WTC11 (cell line): ENCODE measurements around the gene PYGB. TPM values are rescaled to one million over a fixed set of nuclear protein-coding genes. Genes with fewer than 3 reads are reported as not detected.

ENCODE experiments used
- ATAC-seq: fragments of 200-7000 bp; cut with Tn5 transposase; 2 replicates; pipeline ENCODE4 v1.10.0; 2021; ENCODE audit warnings: mild to moderate bottlenecking, moderate library complexity
- CTCF ChIA-PET: fragments of 300-600 bp; sonication (Branson Sonifier 250); formaldehyde crosslinking; loops from one replicate; lab custom pipeline; 2021; ENCODE audit warnings: antibody characterized with exemption; lab: Charles Lee
- POLR2A ChIA-PET: fragments of 350-600 bp; sonication (Branson Sonifier 250); formaldehyde crosslinking; loops from one replicate; lab custom pipeline; 2021; ENCODE audit warnings: antibody characterized with exemption; lab: Charles Lee
- DNase-seq: peaks from one replicate; pipeline ENCODE4 v3.0.0; 2021; ENCODE audit warnings: low spot score
- H3K27ac Mint-ChIP-seq: 2 replicates; pipeline ENCODE4 v1.8.0; 2021; ENCODE audit warnings: mixed read lengths
- H3K27me3 Mint-ChIP-seq: 2 replicates; pipeline ENCODE4 v1.8.0; 2021; ENCODE audit warnings: low read depth, mild to moderate bottlenecking, moderate library complexity, mixed read lengths
- H3K36me3 Mint-ChIP-seq: 2 replicates; pipeline ENCODE4 v1.8.0; 2021; ENCODE audit warnings: mixed read lengths
- H3K4me1 Mint-ChIP-seq: 2 replicates; pipeline ENCODE4 v1.8.0; 2022; ENCODE audit warnings: mixed read lengths
- H3K4me3 Mint-ChIP-seq: 2 replicates; pipeline ENCODE4 v1.8.0; 2021; ENCODE audit warnings: mild to moderate bottlenecking, moderate library complexity, mixed read lengths
- H3K9me3 Mint-ChIP-seq: 2 replicates; pipeline ENCODE4 v1.8.0; 2021; ENCODE audit warnings: mixed read lengths
- CREB1 ChIP-seq: sonication (generic); formaldehyde crosslinking; IDR thresholded peaks from 2 replicates; pipeline ENCODE4 v1.8.0; 2023; ENCODE audit warnings: mild to moderate bottlenecking, missing genetic modification reagents
- CREM ChIP-seq: sonication (generic); formaldehyde crosslinking; IDR thresholded peaks from 2 replicates; pipeline ENCODE4 v1.8.1; 2022; ENCODE audit warnings: mild to moderate bottlenecking, missing genetic modification reagents, moderate library complexity
- ELF4 ChIP-seq: sonication (generic); formaldehyde crosslinking; IDR thresholded peaks from 2 replicates; pipeline ENCODE4 v1.8.1; 2022; ENCODE audit warnings: low read depth, mild to moderate bottlenecking, moderate library complexity, missing genetic modification reagents
- FOXJ3 ChIP-seq: sonication (generic); formaldehyde crosslinking; IDR thresholded peaks from 2 replicates; pipeline ENCODE4 v1.9.0; 2021; ENCODE audit warnings: missing genetic modification reagents, mild to moderate bottlenecking, borderline replicate concordance
- RORB ChIP-seq: fragments of 250-450 bp; sonication (Bioruptor Pico); IDR thresholded peaks from 2 replicates; pipeline ENCODE4 v1.9.0; 2021; ENCODE audit warnings: mild to moderate bottlenecking
- SMAD4 ChIP-seq: sonication (generic); formaldehyde crosslinking; IDR thresholded peaks from 2 replicates; pipeline ENCODE4 v1.8.0; 2022; ENCODE audit warnings: mild to moderate bottlenecking, missing genetic modification reagents
- SOX15 ChIP-seq: fragments of 250-450 bp; sonication (Bioruptor Pico); IDR thresholded peaks from 2 replicates; pipeline ENCODE4 v1.9.0; 2021; ENCODE audit warnings: mild to moderate bottlenecking
- TCF7 ChIP-seq: sonication (generic); formaldehyde crosslinking; IDR thresholded peaks from 2 replicates; pipeline ENCODE4 v1.8.0; 2022; ENCODE audit warnings: mild to moderate bottlenecking, low read depth, missing genetic modification reagents, moderate library complexity
- ZNF232 ChIP-seq: sonication (generic); formaldehyde crosslinking; IDR thresholded peaks from 2 replicates; pipeline ENCODE4 v1.8.0; 2022; ENCODE audit warnings: mild to moderate bottlenecking, missing genetic modification reagents
- total RNA-seq: library from RNA; stranded (reverse); gene quantifications from 3 replicates; pipeline ENCODE4 v1.2.3, GENCODE V29; 2021
- TF ChIP-seq, protein P1 (sequence below): sonication (generic); formaldehyde crosslinking; IDR thresholded peaks from 2 replicates; pipeline ENCODE4 v1.8.0; 2022; ENCODE audit warnings: missing genetic modification reagents
- TF ChIP-seq, protein P2 (sequence below): fragments of 250-450 bp; sonication (Bioruptor Pico); IDR thresholded peaks from 2 replicates; pipeline ENCODE4 v1.8.0; 2021; ENCODE audit warnings: mild to moderate bottlenecking
- TF ChIP-seq, protein P3 (sequence below): sonication (generic); formaldehyde crosslinking; conservative IDR thresholded peaks from 2 replicates; pipeline ENCODE4 v1.8.1; 2022; ENCODE audit warnings: mild to moderate bottlenecking, missing genetic modification reagents
- TF ChIP-seq, protein P4 (sequence below): fragments of 250-450 bp; sonication (Bioruptor Pico); IDR thresholded peaks from 2 replicates; pipeline ENCODE4 v1.9.0; 2021; ENCODE audit warnings: mild to moderate bottlenecking
- TF ChIP-seq, protein P5 (sequence below): sonication (generic); formaldehyde crosslinking; IDR thresholded peaks from 2 replicates; pipeline ENCODE4 v1.8.1; 2023; ENCODE audit warnings: mild to moderate bottlenecking, missing genetic modification reagents, borderline replicate concordance

The PYGB gene
- total RNA-seq, 1 experiment from 2014 or later: 48.5 TPM

DNA sequence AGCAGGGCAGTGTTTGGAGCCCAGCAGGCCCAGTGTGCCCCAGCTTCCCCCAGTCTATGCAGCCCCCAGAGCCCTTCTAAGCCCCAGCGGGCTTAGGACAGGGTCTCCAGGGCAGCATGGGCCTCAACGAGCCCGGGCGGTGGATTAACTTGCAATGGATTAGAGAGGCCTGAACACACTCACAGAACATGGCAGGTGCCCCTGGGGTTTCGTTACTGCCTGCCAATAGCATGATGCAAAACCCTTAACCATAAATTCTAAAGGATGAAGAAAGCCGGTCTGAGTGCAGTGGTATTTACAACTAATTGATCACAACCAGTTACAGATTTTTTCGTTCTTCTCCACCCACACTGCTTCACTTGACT lies 33.5 kb upstream of the PYGB start (continued):
- TF ChIP-seq TCF7 (no peak), RORB (no peak)

DNA sequence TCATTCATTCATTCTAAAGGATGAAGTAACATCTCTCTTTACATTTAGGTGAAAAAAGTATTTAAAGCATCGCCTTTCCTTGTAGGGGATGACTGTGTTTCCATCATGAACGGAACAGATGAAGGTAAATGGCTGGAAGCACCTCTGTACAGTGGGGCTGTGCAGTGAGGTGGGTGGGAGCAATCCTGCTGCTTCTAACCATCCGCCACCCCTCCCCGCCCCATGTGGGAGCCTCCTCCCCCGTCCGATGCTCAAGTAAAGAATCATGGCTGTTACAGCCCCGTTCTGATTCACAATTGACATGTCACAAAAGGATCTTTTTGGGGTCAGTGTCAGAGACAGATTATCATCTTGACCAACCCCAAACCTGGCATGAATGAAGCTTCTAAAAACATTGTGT lies 33.1 kb upstream of the PYGB start:
- Mint-ChIP-seq H3K36me3 (peaks cover 19% of the 10 kb centered on the region), H3K27ac (no peak overlapping the region), H3K27me3 (no peaks in the 10 kb centered on the region), H3K4me3 (no peak overlapping the region), H3K9me3 (no peaks in the 10 kb centered on the region), H3K4me1 (no peaks in the 10 kb centered on the region)
- DNase-seq (no peak), ATAC-seq (no peak)
- CTCF ChIA-PET: no interaction called here
- TF ChIP-seq CREM (CRISPR knock-in tag): no peak
- TF ChIP-seq, protein P1, sequence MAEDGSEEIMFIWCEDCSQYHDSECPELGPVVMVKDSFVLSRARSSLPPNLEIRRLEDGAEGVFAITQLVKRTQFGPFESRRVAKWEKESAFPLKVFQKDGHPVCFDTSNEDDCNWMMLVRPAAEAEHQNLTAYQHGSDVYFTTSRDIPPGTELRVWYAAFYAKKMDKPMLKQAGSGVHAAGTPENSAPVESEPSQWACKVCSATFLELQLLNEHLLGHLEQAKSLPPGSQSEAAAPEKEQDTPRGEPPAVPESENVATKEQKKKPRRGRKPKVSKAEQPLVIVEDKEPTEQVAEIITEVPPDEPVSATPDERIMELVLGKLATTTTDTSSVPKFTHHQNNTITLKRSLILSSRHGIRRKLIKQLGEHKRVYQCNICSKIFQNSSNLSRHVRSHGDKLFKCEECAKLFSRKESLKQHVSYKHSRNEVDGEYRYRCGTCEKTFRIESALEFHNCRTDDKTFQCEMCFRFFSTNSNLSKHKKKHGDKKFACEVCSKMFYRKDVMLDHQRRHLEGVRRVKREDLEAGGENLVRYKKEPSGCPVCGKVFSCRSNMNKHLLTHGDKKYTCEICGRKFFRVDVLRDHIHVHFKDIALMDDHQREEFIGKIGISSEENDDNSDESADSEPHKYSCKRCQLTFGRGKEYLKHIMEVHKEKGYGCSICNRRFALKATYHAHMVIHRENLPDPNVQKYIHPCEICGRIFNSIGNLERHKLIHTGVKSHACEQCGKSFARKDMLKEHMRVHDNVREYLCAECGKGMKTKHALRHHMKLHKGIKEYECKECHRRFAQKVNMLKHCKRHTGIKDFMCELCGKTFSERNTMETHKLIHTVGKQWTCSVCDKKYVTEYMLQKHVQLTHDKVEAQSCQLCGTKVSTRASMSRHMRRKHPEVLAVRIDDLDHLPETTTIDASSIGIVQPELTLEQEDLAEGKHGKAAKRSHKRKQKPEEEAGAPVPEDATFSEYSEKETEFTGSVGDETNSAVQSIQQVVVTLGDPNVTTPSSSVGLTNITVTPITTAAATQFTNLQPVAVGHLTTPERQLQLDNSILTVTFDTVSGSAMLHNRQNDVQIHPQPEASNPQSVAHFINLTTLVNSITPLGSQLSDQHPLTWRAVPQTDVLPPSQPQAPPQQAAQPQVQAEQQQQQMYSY (CRISPR knock-in tag): no peak
- TF ChIP-seq TCF7: no peak
- TF ChIP-seq ELF4 (CRISPR knock-in tag): no peak
- no peak for TF ChIP-seq SMAD4 (CRISPR knock-in tag)
- TF ChIP-seq SOX15 (CRISPR knock-in tag): no peak
- TF ChIP-seq, protein P2, sequence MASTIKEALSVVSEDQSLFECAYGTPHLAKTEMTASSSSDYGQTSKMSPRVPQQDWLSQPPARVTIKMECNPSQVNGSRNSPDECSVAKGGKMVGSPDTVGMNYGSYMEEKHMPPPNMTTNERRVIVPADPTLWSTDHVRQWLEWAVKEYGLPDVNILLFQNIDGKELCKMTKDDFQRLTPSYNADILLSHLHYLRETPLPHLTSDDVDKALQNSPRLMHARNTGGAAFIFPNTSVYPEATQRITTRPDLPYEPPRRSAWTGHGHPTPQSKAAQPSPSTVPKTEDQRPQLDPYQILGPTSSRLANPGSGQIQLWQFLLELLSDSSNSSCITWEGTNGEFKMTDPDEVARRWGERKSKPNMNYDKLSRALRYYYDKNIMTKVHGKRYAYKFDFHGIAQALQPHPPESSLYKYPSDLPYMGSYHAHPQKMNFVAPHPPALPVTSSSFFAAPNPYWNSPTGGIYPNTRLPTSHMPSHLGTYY (CRISPR knock-in tag): no peak
- TF ChIP-seq, protein P3, sequence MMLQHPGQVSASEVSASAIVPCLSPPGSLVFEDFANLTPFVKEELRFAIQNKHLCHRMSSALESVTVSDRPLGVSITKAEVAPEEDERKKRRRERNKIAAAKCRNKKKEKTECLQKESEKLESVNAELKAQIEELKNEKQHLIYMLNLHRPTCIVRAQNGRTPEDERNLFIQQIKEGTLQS (CRISPR knock-in tag): no peak
- TF ChIP-seq, protein P4, sequence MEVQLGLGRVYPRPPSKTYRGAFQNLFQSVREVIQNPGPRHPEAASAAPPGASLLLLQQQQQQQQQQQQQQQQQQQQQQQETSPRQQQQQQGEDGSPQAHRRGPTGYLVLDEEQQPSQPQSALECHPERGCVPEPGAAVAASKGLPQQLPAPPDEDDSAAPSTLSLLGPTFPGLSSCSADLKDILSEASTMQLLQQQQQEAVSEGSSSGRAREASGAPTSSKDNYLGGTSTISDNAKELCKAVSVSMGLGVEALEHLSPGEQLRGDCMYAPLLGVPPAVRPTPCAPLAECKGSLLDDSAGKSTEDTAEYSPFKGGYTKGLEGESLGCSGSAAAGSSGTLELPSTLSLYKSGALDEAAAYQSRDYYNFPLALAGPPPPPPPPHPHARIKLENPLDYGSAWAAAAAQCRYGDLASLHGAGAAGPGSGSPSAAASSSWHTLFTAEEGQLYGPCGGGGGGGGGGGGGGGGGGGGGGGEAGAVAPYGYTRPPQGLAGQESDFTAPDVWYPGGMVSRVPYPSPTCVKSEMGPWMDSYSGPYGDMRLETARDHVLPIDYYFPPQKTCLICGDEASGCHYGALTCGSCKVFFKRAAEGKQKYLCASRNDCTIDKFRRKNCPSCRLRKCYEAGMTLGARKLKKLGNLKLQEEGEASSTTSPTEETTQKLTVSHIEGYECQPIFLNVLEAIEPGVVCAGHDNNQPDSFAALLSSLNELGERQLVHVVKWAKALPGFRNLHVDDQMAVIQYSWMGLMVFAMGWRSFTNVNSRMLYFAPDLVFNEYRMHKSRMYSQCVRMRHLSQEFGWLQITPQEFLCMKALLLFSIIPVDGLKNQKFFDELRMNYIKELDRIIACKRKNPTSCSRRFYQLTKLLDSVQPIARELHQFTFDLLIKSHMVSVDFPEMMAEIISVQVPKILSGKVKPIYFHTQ (CRISPR knock-in tag): no peak
- no peak for TF ChIP-seq CREB1 (CRISPR knock-in tag)
- TF ChIP-seq, protein P5, sequence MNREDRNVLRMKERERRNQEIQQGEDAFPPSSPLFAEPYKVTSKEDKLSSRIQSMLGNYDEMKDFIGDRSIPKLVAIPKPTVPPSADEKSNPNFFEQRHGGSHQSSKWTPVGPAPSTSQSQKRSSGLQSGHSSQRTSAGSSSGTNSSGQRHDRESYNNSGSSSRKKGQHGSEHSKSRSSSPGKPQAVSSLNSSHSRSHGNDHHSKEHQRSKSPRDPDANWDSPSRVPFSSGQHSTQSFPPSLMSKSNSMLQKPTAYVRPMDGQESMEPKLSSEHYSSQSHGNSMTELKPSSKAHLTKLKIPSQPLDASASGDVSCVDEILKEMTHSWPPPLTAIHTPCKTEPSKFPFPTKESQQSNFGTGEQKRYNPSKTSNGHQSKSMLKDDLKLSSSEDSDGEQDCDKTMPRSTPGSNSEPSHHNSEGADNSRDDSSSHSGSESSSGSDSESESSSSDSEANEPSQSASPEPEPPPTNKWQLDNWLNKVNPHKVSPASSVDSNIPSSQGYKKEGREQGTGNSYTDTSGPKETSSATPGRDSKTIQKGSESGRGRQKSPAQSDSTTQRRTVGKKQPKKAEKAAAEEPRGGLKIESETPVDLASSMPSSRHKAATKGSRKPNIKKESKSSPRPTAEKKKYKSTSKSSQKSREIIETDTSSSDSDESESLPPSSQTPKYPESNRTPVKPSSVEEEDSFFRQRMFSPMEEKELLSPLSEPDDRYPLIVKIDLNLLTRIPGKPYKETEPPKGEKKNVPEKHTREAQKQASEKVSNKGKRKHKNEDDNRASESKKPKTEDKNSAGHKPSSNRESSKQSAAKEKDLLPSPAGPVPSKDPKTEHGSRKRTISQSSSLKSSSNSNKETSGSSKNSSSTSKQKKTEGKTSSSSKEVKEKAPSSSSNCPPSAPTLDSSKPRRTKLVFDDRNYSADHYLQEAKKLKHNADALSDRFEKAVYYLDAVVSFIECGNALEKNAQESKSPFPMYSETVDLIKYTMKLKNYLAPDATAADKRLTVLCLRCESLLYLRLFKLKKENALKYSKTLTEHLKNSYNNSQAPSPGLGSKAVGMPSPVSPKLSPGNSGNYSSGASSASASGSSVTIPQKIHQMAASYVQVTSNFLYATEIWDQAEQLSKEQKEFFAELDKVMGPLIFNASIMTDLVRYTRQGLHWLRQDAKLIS (CRISPR knock-in tag): no peak
- no peak for TF ChIP-seq ZNF232 (CRISPR knock-in tag)
- no peak for TF ChIP-seq FOXJ3
- POLR2A ChIA-PET: no interaction called here
